GM23338 (cell line): ENCODE data around the gene VAV3. TPM values are rescaled to one million over a fixed set of nuclear protein-coding genes. Genes with fewer than 3 reads are reported as not detected.

Experiments used
- ATAC-seq: fragments of 200-7000 bp; cut with Tn5 transposase; 3 replicates; pipeline ENCODE4 v1.9.1; 2020
- DNase-seq: peaks from one replicate; pipeline ENCODE4 v3.0.0-alpha.2; 2015; ENCODE audit warnings: low spot score
- H2AFZ ChIP-seq: fragments of 200-600 bp; sonication (generic); 2 replicates; pipeline ENCODE4 v1.8.0; 2016; ENCODE audit warnings: antibody characterized with exemption, mild to moderate bottlenecking, moderate library complexity
- H3F3A ChIP-seq: fragments of 200-600 bp; sonication (generic); replicated peaks from 2 replicates; pipeline ENCODE4 v1.8.0; 2017; ENCODE audit warnings: antibody characterized with exemption, mixed run types, low read depth
- H3K27ac ChIP-seq: fragments of 200-600 bp; sonication (generic); 2 replicates; pipeline ENCODE4 v1.6.1; 2016; ENCODE audit warnings: low read depth
- H3K27me3 ChIP-seq: fragments of 200-600 bp; sonication (generic); 2 replicates; pipeline ENCODE4 v1.8.0; 2016; ENCODE audit warnings: mild to moderate bottlenecking, mixed run types, moderate library complexity; ENCODE audit not compliant: insufficient read depth
- H3K36me3 ChIP-seq: fragments of 200-600 bp; sonication (generic); 2 replicates; pipeline ENCODE4 v1.8.0; 2016; ENCODE audit warnings: mild to moderate bottlenecking; ENCODE audit not compliant: insufficient read depth
- H3K4me1 ChIP-seq: fragments of 200-600 bp; sonication (generic); 2 replicates; pipeline ENCODE4 v1.8.0; 2016; ENCODE audit warnings: mild to moderate bottlenecking, moderate library complexity; ENCODE audit not compliant: insufficient read depth
- H3K4me2 ChIP-seq: fragments of 200-600 bp; sonication (generic); 2 replicates; pipeline ENCODE4 v1.7.1; 2017; ENCODE audit warnings: mixed run types
- H3K4me3 ChIP-seq: fragments of 200-600 bp; sonication (generic); 2 replicates; pipeline ENCODE4 v1.6.1; 2016; ENCODE audit warnings: mixed run types
- H3K79me2 ChIP-seq: fragments of 200-600 bp; sonication (generic); replicated peaks from 2 replicates; pipeline ENCODE4 v1.8.0; 2017; ENCODE audit warnings: mild to moderate bottlenecking; ENCODE audit not compliant: insufficient read depth
- H3K9me2 ChIP-seq: fragments of 200-600 bp; sonication (generic); 2 replicates; pipeline ENCODE4 v1.8.0; 2017; ENCODE audit not compliant: insufficient read depth
- H4K20me1 ChIP-seq: fragments of 200-600 bp; sonication (generic); replicated peaks from 2 replicates; pipeline ENCODE4 v1.8.0; 2017; ENCODE audit warnings: mild to moderate bottlenecking; ENCODE audit not compliant: insufficient read depth
- H3K27ac Mint-ChIP-seq: 2 replicates; pipeline ENCODE4 v1.8.0; 2020; ENCODE audit warnings: inconsistent platforms, mild to moderate bottlenecking, moderate library complexity, mixed read lengths
- H3K27me3 Mint-ChIP-seq: 3 replicates; pipeline ENCODE4 v1.8.0; 2022; ENCODE audit warnings: low read depth, mild to moderate bottlenecking, moderate library complexity, mixed read lengths, inconsistent platforms; ENCODE audit not compliant: insufficient read depth, poor library complexity
- H3K36me3 Mint-ChIP-seq: 3 replicates; pipeline ENCODE4 v1.8.0; 2021; ENCODE audit warnings: low read depth, mild to moderate bottlenecking, inconsistent platforms, moderate library complexity, mixed read lengths
- H3K4me1 Mint-ChIP-seq: 3 replicates; pipeline ENCODE4 v1.8.0; 2020; ENCODE audit warnings: mild to moderate bottlenecking, inconsistent platforms, mixed read lengths
- H3K4me3 Mint-ChIP-seq: 3 replicates; pipeline ENCODE4 v1.8.0; 2021; ENCODE audit warnings: moderate library complexity, mild to moderate bottlenecking, inconsistent platforms, mixed read lengths
- H3K9me3 Mint-ChIP-seq: 3 replicates; pipeline ENCODE4 v1.8.0; 2020; ENCODE audit warnings: moderate library complexity, mild to moderate bottlenecking, inconsistent platforms, mixed read lengths
- CREB1 ChIP-seq: fragments of 250-450 bp; sonication (Bioruptor Pico); IDR thresholded peaks from 2 replicates; pipeline ENCODE4 v1.5.0; 2020; ENCODE audit warnings: low read depth, mild to moderate bottlenecking, moderate library complexity
- CTCF ChIP-seq, 2 experiments: fragments of 200-600 bp in 1 of 2; sonication (generic) in 1 of 2; conservative IDR thresholded peaks; 2 replicates each; pipeline versions ENCODE4 v1.5.1 to v1.6.1; 2016 to 2017; ENCODE audit warnings: antibody characterized with exemption in 2 of 2, low read depth in 2 of 2, mild to moderate bottlenecking in 2 of 2, moderate library complexity in 1 of 2
- ETS1 ChIP-seq: IDR thresholded peaks from 2 replicates; pipeline ENCODE4 v1.6.1; 2016; ENCODE audit warnings: antibody characterized with exemption
- EZH2 ChIP-seq: fragments of 200-600 bp; sonication (generic); IDR thresholded peaks from one replicate; pipeline ENCODE4 v1.8.0; 2017; ENCODE audit warnings: antibody characterized with exemption, mild to moderate bottlenecking, low read depth; ENCODE audit not compliant: unreplicated experiment
- EZH2phosphoT487 ChIP-seq: fragments of 200-600 bp; sonication (generic); IDR thresholded peaks from one replicate; pipeline ENCODE4 v1.8.1; 2018; ENCODE audit warnings: antibody characterized with exemption; ENCODE audit not compliant: unreplicated experiment
- JUNB ChIP-seq: IDR thresholded peaks from one replicate; pipeline ENCODE4 v1.6.1; 2016; ENCODE audit warnings: antibody characterized with exemption; ENCODE audit not compliant: unreplicated experiment
- NANOG ChIP-seq: IDR thresholded peaks from 2 replicates; pipeline ENCODE4 v1.6.1; 2016; ENCODE audit warnings: antibody characterized with exemption, borderline replicate concordance
- POLR2AphosphoS5 ChIP-seq: IDR thresholded peaks from 2 replicates; pipeline ENCODE4 v1.6.1; 2016; ENCODE audit warnings: antibody characterized with exemption, low read depth
- STAT1 ChIP-seq: IDR thresholded peaks from one replicate; pipeline ENCODE4 v1.6.1; 2016; ENCODE audit warnings: antibody characterized with exemption; ENCODE audit not compliant: unreplicated experiment
- ZNF114 ChIP-seq: fragments of 250-450 bp; sonication (Bioruptor Pico); IDR thresholded peaks from 2 replicates; pipeline ENCODE4 v1.5.0; 2020; ENCODE audit warnings: mild to moderate bottlenecking, moderate library complexity
- ZNF331 ChIP-seq: fragments of 250-450 bp; sonication (Bioruptor Pico); IDR thresholded peaks from 2 replicates; pipeline ENCODE4 v1.5.0; 2020; ENCODE audit warnings: low read depth, mild to moderate bottlenecking, moderate library complexity
- polyA plus RNA-seq: library from polyadenylated mRNA; unstranded; fragments of >200 nt; fragmentation: Nextera tagmentation; extraction: Ambion mirVana; gene quantifications from 2 replicates; pipeline ENCODE4 v1.2.1, GENCODE V29; 2016
- total RNA-seq: library from RNA; depleted of rRNA; stranded (reverse); fragments of >200 nt; shearing (Covaris generic); gene quantifications from 2 replicates; pipeline ENCODE4 v1.2.3, GENCODE V29; 2014
- TF ChIP-seq, protein P1 (sequence below): IDR thresholded peaks from one replicate; pipeline ENCODE4 v1.6.1; 2018; ENCODE audit warnings: antibody characterized with exemption; ENCODE audit not compliant: unreplicated experiment

Gene VAV3
- total and polyA plus RNA-seq, 2 experiments from 2014 or later: 3.0 to 11.3 TPM

GRCh38 chr1:107833061-107833460 is 131.9 kb downstream of the VAV3 start:
- Histone ChIP-seq H3K27me3 (no peaks in the 10 kb centered on the region), H3K79me2 (no peaks in the 10 kb centered on the region), H3K4me3 (no peak overlapping the region), H4K20me1 (no peaks in the 10 kb centered on the region), H3K4me1 (peaks cover 9% of the 10 kb centered on the region; the same call in 1 of the 2 replicates), H3F3A (no peaks in the 10 kb centered on the region), H2AFZ (no peak overlapping the region), H3K4me2 (no peak overlapping the region), H3K36me3 (no peaks in the 10 kb centered on the region; the same call in 1 of the 2 replicates), H3K9me2 (no peaks in the 10 kb centered on the region), H3K27ac (no peak overlapping the region)
- Mint-ChIP-seq H3K27me3 (no peaks in the 10 kb centered on the region), H3K9me3 (peaks cover 3% of the 10 kb centered on the region; the same call in 1 of the 3 replicates), H3K27ac (no peak overlapping the region), H3K4me3 (no peak overlapping the region), H3K36me3 (no peaks in the 10 kb centered on the region), H3K4me1 (peaks cover 23% of the 10 kb centered on the region)
- ATAC-seq: no peak
- DNase-seq: no peak
- TF ChIP-seq STAT1: no peak
- TF ChIP-seq ETS1: no peak
- TF ChIP-seq ZNF331 (CRISPR knock-in tag): no peak
- TF ChIP-seq NANOG: no peak
- no peak for TF ChIP-seq ZNF114 (CRISPR knock-in tag)
- TF ChIP-seq CREB1 (CRISPR knock-in tag): no peak

GRCh38 chr1:107831921-107832320 is 133.1 kb downstream of the VAV3 start:
- H3K9me3 Mint-ChIP-seq: no peaks in the 10 kb centered on the region
- H3K4me2 ChIP-seq: no peak overlapping the region
- no peak overlapping the region for H3K4me3 ChIP-seq
- no peaks in the 10 kb centered on the region for H3K36me3 ChIP-seq
- H2AFZ ChIP-seq: no peak overlapping the region
- H3K27ac Mint-ChIP-seq: no peak overlapping the region
- H3K36me3 Mint-ChIP-seq: no peaks in the 10 kb centered on the region
- no peaks in the 10 kb centered on the region for H4K20me1 ChIP-seq
- H3K79me2 ChIP-seq: no peaks in the 10 kb centered on the region
- no peak overlapping the region for H3K4me3 Mint-ChIP-seq
- H3K27ac ChIP-seq: no peak overlapping the region
- no peaks in the 10 kb centered on the region for H3K27me3 Mint-ChIP-seq
- ATAC-seq: no peak
- no peaks in the 10 kb centered on the region for H3F3A ChIP-seq
- no peaks in the 10 kb centered on the region for H3K27me3 ChIP-seq
- H3K4me1 ChIP-seq: peaks cover 9% of the 10 kb centered on the region; the same call in 1 of the 2 replicates
- no peaks in the 10 kb centered on the region for H3K9me2 ChIP-seq
- no peak for DNase-seq
- H3K4me1 Mint-ChIP-seq: peaks cover 23% of the 10 kb centered on the region
- TF ChIP-seq CTCF (conservative IDR thresholded peaks at IDR 0.05; ENCODE audit: low read depth in 2 of 2): no peak
- no peak for TF ChIP-seq ZNF114 (CRISPR knock-in tag)
- no peak for TF ChIP-seq ETS1
- TF ChIP-seq EZH2phosphoT487: no peak
- no peak for TF ChIP-seq NANOG
- TF ChIP-seq CREB1 (CRISPR knock-in tag): no peak
- TF ChIP-seq POLR2AphosphoS5: no peak
- TF ChIP-seq EZH2: no peak
- TF ChIP-seq ZNF331 (CRISPR knock-in tag): no peak
- TF ChIP-seq JUNB: no peak
- TF ChIP-seq STAT1: no peak
- TF ChIP-seq, protein P1, sequence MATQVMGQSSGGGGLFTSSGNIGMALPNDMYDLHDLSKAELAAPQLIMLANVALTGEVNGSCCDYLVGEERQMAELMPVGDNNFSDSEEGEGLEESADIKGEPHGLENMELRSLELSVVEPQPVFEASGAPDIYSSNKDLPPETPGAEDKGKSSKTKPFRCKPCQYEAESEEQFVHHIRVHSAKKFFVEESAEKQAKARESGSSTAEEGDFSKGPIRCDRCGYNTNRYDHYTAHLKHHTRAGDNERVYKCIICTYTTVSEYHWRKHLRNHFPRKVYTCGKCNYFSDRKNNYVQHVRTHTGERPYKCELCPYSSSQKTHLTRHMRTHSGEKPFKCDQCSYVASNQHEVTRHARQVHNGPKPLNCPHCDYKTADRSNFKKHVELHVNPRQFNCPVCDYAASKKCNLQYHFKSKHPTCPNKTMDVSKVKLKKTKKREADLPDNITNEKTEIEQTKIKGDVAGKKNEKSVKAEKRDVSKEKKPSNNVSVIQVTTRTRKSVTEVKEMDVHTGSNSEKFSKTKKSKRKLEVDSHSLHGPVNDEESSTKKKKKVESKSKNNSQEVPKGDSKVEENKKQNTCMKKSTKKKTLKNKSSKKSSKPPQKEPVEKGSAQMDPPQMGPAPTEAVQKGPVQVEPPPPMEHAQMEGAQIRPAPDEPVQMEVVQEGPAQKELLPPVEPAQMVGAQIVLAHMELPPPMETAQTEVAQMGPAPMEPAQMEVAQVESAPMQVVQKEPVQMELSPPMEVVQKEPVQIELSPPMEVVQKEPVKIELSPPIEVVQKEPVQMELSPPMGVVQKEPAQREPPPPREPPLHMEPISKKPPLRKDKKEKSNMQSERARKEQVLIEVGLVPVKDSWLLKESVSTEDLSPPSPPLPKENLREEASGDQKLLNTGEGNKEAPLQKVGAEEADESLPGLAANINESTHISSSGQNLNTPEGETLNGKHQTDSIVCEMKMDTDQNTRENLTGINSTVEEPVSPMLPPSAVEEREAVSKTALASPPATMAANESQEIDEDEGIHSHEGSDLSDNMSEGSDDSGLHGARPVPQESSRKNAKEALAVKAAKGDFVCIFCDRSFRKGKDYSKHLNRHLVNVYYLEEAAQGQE: no peak
